K562 (cell line): ENCODE results near the gene MUC5B. TPM values are rescaled to one million over a fixed set of nuclear protein-coding genes. Genes with fewer than 3 reads are reported as not detected.

ENCODE experiments used
- MEF2A ChIP-seq: IDR thresholded peaks from 2 replicates; pipeline ENCODE4 v1.6.1; 2011; ENCODE audit warnings: low read depth, mild to moderate bottlenecking, low read length, moderate library complexity; ENCODE audit not compliant: control insufficient read depth
- POLR2A ChIP-seq: fragments of 450-650 bp; conservative IDR thresholded peaks from 2 replicates; pipeline ENCODE4 v1.6.1; 2016
- TOE1 ChIP-seq, 2 experiments: fragments of 450-650 bp in 1 of 2; sonication (generic) in 1 of 2; formaldehyde crosslinking in 1 of 2; IDR thresholded peaks; 2 replicates each; pipeline versions ENCODE4 v1.7.1 to v1.8.0; 2016 to 2022; ENCODE audit warnings: borderline replicate concordance in 2 of 2, mild to moderate bottlenecking in 2 of 2, antibody characterized with exemption in 1 of 2, inconsistent platforms in 1 of 2, low read depth in 1 of 2, missing genetic modification reagents in 1 of 2, moderate library complexity in 1 of 2
- polyA plus RNA-seq, 8 experiments: library from polyadenylated mRNA; depleted of rRNA in 4 of 8; stranded (reverse) in 5 of 8; unstranded in 3 of 8; fragments of >200 nt; fragmentation: Nextera tagmentation in 2 of 8; fragmentation: Illumina TruSeq in 1 of 8; extraction: Ambion mirVana in 2 of 8; extraction: Trizol in 1 of 8; gene quantifications; 2 replicates each; pipeline versions ENCODE4 v1.2.1 to v1.2.3, GENCODE V29; 2011 to 2014; ENCODE audit warnings: inconsistent platforms in 1 of 8, missing spikeins in 1 of 8
- total RNA-seq, 7 experiments: library from RNA; depleted of rRNA in 6 of 7; stranded (reverse); fragments of >200 nt in 6 of 7; fragmentation: Illumina TruSeq in 2 of 7; extraction: Trizol in 2 of 7; gene quantifications; 2 replicates each; pipeline versions ENCODE4 v1.2.1 to v1.2.3, GENCODE V29; 2011 to 2021; ENCODE audit warnings: low replicate concordance in 1 of 7
- TF ChIP-seq, protein P1 (sequence below), 2 experiments: fragments of 450-650 bp; IDR thresholded peaks; 2 replicates each; pipeline ENCODE4 v1.6.1; 2016; ENCODE audit warnings: mild to moderate bottlenecking in 2 of 2, borderline replicate concordance in 1 of 2, low read depth in 1 of 2, moderate library complexity in 1 of 2

MUC5B gene
- total and polyA plus RNA-seq, 9 of the 15 experiments (the other 6 are each of a cell fraction or from before 2014, with no cell fraction given) = 0.04 to 0.95 TPM; not detected in 7

GRCh38 chr11:1195682-1196515, 27.0 kb upstream of the MUC5B start (continued):
- TF ChIP-seq, protein P1, sequence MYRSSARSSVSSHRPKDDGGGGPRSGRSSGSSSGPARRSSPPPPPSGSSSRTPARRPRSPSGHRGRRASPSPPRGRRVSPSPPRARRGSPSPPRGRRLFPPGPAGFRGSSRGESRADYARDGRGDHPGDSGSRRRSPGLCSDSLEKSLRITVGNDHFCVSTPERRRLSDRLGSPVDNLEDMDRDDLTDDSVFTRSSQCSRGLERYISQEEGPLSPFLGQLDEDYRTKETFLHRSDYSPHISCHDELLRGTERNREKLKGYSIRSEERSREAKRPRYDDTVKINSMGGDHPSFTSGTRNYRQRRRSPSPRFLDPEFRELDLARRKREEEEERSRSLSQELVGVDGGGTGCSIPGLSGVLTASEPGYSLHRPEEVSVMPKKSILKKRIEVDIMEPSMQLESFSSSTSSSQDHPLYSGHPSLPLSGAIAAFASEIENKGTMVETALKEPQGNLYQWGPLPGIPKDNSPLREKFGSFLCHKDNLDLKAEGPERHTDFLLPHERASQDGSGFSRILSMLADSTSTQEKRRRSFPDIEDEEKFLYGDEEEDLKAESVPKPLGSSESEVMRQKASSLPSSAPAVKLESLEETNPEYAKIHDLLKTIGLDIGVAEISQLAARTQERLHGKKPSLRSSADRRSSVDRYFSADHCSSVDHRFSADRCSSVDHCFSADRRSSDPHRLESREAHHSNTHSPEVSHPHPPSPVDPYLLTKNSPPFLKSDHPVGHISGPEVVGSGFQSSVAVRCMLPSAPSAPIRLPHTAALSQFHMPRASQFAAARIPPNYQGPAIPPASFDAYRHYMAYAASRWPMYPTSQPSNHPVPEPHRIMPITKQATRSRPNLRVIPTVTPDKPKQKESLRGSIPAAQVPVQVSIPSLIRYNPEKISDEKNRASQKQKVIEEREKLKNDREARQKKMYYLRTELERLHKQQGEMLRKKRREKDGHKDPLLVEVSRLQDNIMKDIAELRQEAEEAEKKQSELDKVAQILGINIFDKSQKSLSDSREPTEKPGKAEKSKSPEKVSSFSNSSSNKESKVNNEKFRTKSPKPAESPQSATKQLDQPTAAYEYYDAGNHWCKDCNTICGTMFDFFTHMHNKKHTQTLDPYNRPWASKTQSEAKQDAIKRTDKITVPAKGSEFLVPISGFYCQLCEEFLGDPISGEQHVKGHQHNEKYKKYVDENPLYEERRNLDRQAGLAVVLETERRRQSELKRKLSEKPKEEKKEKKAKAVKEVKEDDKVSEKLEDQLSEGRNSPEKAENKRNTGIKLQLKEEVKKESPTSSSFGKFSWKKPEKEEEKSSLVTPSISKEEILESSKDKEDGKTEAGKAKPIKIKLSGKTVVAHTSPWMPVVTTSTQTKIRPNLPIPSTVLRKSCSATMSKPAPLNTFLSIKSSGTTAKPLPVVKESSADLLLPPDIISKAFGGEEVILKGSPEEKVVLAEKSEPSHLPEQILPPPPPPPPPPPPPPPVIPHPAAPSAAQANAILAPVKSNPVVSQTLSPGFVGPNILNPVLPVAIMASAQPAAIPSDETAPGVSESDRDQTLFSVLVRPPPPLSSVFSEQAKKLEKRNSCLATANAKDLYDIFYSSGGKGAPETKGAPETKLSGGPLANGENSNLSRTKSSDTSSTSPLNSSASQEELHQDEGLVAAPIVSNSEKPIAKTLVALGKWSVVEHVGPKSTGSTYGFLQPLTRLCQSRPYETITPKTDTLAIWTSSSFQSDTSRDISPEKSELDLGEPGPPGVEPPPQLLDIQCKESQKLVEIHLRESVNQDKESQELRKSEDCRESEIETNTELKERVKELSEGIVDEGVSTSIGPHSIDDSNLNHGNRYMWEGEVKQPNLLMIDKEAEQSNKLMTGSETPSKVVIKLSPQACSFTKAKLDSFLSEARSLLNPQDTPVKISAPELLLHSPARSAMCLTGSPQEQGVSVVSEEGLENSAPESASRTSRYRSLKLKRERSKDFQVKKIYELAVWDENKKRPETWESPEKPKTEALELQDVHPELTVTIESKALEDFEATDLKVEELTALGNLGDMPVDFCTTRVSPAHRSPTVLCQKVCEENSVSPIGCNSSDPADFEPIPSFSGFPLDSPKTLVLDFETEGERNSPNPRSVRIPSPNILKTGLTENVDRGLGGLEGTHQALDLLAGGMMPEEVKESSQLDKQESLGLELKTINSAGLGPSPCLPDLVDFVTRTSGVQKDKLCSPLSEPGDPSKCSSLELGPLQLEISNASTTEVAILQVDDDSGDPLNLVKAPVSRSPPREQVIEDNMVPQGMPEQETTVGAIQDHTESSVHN (IDR thresholded peaks at IDR 0.05; ENCODE audit: borderline replicate concordance in 1 of 2, low read depth in 1 of 2) = no peak
- TF ChIP-seq POLR2A (no peak), TOE1 (IDR thresholded peaks at IDR 0.05; ENCODE audit: borderline replicate concordance) (no peak), TOE1 (CRISPR knock-in tag; IDR thresholded peaks at IDR 0.05; ENCODE audit: borderline replicate concordance, low read depth) (no peak), MEF2A (no peak)
- TF ChIP-seq, all 486 proteins: peak for 0
